HL-60 (cell line): ENCODE measurements around the gene JUNB.

Source experiments
- CTCF ChIP-seq: IDR thresholded peaks from one replicate; pipeline ENCODE4 v1.5.1; 2011; ENCODE audit warnings: low read length, control low read depth, inconsistent platforms; ENCODE audit not compliant: insufficient read depth
- POLR2AphosphoS5 ChIP-seq: IDR thresholded peaks from 2 replicates; pipeline ENCODE4 v1.6.1; 2012; ENCODE audit warnings: low read depth

GRCh38 chr19:12804051-12804450, 12.8 kb downstream of the JUNB start:
- TF ChIP-seq CTCF (no peak), POLR2AphosphoS5 (no peak)
